Right lobe of liver (tissue), 6 donors: ENCODE results near the gene C4orf50. TPM values are rescaled to one million over a fixed set of nuclear protein-coding genes. Genes with fewer than 3 reads are reported as not detected.

Experiments
- ATAC-seq, 4 donors: fragments of 200-7000 bp; cut with Tn5 transposase; one replicate each; pipeline ENCODE4 v1.9.1; 2020; ENCODE audit warnings: mild to moderate bottlenecking in 4 of 4, moderate library complexity in 4 of 4
- DNase-seq, 3 donors: peaks; one replicate each; pipeline ENCODE4 v3.0.0-alpha.2; 2020
- H3K27ac ChIP-seq, 3 donors: fragments of 200-600 bp; one replicate each; pipeline ENCODE4 v1.8.0; 2022
- H3K27me3 ChIP-seq, 2 donors: fragments of 200-600 bp; one replicate each; pipeline ENCODE4 v1.8.0; 2022
- H3K36me3 ChIP-seq, 4 donors: fragments of 200-600 bp; sonication (generic) in 1 of 4; one replicate each; pipeline versions ENCODE4 v1.5.1 to v1.8.0; 2017 to 2022; ENCODE audit warnings: control low read depth in 1 of 4
- H3K4me1 ChIP-seq, 4 donors: fragments of 200-600 bp; sonication (generic) in 1 of 4; one replicate each; pipeline versions ENCODE4 v1.5.1 to v1.8.0; 2017 to 2022; ENCODE audit warnings: control low read depth in 1 of 4
- H3K4me3 ChIP-seq, 3 donors: fragments of 200-600 bp; one replicate each; pipeline ENCODE4 v1.8.0; 2022
- H3K9me3 ChIP-seq, 4 donors: fragments of 200-600 bp; sonication (generic) in 1 of 4; one replicate each; pipeline versions ENCODE4 v1.5.1 to v1.8.0; 2017 to 2022; ENCODE audit warnings: control low read depth in 1 of 4
- CTCF ChIP-seq, 4 donors: fragments of 200-600 bp in 3 of 4; fragments of 450-650 bp in 1 of 4; IDR thresholded peaks; one replicate each; pipeline versions ENCODE4 v1.5.1 to v1.8.0; 2016 to 2022; ENCODE audit warnings: antibody characterized with exemption in 4 of 4, mild to moderate bottlenecking in 2 of 4
- POLR2A ChIP-seq: fragments of 450-650 bp; IDR thresholded peaks from one replicate; pipeline ENCODE4 v1.6.1; 2017; ENCODE audit warnings: antibody characterized with exemption, mild to moderate bottlenecking
- WGBS: methylation state at CpG from one replicate; pipeline ENCODE4 v1.1.6; 2018; ENCODE audit warnings: low coverage, low lambda C conversion rate; ENCODE audit not compliant: insufficient coverage; ENCODE audit errors: missing lambda C conversion rate; 5-methylcytosine and 5-hydroxymethylcytosine counted together
- intact Hi-C, 2 donors: fragments of 100-400 bp; cut with DNase I; formaldehyde crosslinking; loops; one replicate each; pipeline versions ENCODE4 v1.11.2 to v1.14.1; 2022
- total RNA-seq, 6 experiments: library from RNA; depleted of rRNA in 2 of 6; stranded (reverse); fragments of >200 nt in 2 of 6; fragmentation: NEBNext Ultra II Directional in 3 of 6; extraction: Animal tissue kit (Norgen Biotek cat#: 25700) in 3 of 6; gene quantifications; one replicate each; pipeline versions ENCODE4 v1.1.0 to v1.2.4, GENCODE V29; 2016 to 2023
- donor health status: DM: no; HTN: yes; CAD: no.
- donor health status: DM: no; HTN: no; CAD: no.
- donor health status: DM: no; HTN: no; CAD: no.
- donor health status: DM: no; HTN: yes; CAD: no.
- donor health status: DM: no; HTN: yes; CAD: no.

Gene C4orf50
- total RNA-seq, 6 experiments from 2014 or later = under 0.01 to 0.06 TPM; not detected in 4

- DNase-seq (no peak), ATAC-seq (no peak)
- no peak overlapping the region for H3K4me3 ChIP-seq
- H3K4me1 ChIP-seq = no peaks in the 10 kb centered on the region
- no peaks in the 10 kb centered on the region for H3K27me3 ChIP-seq
- no peak overlapping the region for H3K27ac ChIP-seq
- H3K36me3 ChIP-seq = no peaks in the 10 kb centered on the region
- H3K9me3 ChIP-seq = no peaks in the 10 kb centered on the region
- 36% methylated on average over 15 of the region's 16 CpGs for WGBS
- intact Hi-C loops = no loop called here
- TF ChIP-seq POLR2A (no peak), CTCF (IDR thresholded peaks at IDR 0.05) (no peak)
Measured at GRCh38 chr4:5921101-5921980, 96.9 kb downstream of the C4orf50 start.

DNA sequence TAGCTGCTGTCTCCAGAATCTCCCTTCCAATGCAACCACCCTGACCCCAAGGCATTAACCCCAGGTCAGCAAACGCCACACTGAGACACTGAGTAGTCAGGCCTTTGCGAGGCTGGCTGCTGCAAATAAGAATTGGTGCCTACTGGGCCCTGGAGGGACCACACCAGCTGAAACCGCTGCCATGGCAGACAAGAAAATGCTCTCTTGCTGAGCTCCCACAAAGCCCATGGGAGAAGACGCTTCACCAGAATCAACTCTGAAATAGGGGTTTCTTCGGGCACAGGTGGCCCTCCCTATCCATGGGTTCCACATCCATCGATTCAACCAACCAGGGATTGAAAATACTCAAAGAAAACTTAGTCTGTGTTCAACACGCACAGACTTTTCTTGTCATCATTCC is 98.7 kb downstream of the C4orf50 start:
- ATAC-seq (no peak), DNase-seq (no peak)
- Histone ChIP-seq H3K9me3 (no peaks in the 10 kb centered on the region), H3K4me3 (no peak overlapping the region), H3K27ac (no peak overlapping the region), H3K4me1 (no peaks in the 10 kb centered on the region), H3K27me3 (no peaks in the 10 kb centered on the region), H3K36me3 (no peaks in the 10 kb centered on the region)
- TF ChIP-seq CTCF (IDR thresholded peaks at IDR 0.05) (no peak), POLR2A (no peak)
- intact Hi-C loops = no loop called here
- 48% methylated on average over 5 of the region's 7 CpGs for WGBS

DNA sequence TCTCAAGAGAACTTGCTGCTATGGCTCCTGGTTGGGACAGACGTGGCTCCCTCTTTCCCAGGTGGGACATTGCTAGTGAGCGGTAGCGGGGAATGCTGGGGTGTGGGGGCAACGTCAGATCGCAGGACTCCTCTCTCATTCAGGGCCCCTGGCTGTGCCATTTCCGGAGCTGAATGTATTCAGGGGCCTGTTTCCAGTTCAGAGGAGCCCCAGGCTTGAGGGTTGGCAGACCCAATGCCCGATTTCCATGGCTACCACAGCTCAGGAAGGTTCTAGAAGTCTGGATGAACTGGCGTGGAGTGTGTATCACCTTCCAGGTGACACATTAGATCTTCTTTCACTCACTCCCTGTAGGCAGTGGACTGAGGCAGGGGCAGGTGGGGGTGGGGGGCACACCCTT is 99.2 kb downstream of the C4orf50 start:
- H3K4me1 ChIP-seq = no peaks in the 10 kb centered on the region
- no peak for DNase-seq

GRCh38 chr4:5918331-5918985 is 99.8 kb downstream of the C4orf50 start:
- H3K9me3 ChIP-seq = no peaks in the 10 kb centered on the region
- TF ChIP-seq CTCF (IDR thresholded peaks at IDR 0.05) = no peak
- TF ChIP-seq POLR2A = no peak
- no peak overlapping the region for H3K4me3 ChIP-seq
- H3K27me3 ChIP-seq = no peaks in the 10 kb centered on the region
- intact Hi-C loops = no loop called here
- 24% methylated on average over 3 of the region's 8 CpGs for WGBS
- DNase-seq = no peak
- ATAC-seq = no peak
- no peaks in the 10 kb centered on the region for H3K4me1 ChIP-seq
- H3K36me3 ChIP-seq = no peaks in the 10 kb centered on the region
- H3K27ac ChIP-seq = no peak overlapping the region

More for the DNA sequence above, 99.2 kb downstream of the C4orf50 start:
- no peaks in the 10 kb centered on the region for H3K27me3 ChIP-seq
- intact Hi-C loops = no loop called here
- no peak overlapping the region for H3K4me3 ChIP-seq
- H3K36me3 ChIP-seq = no peaks in the 10 kb centered on the region
- WGBS = no CpG with 5 or more reads among the region's 8 CpGs
- H3K9me3 ChIP-seq = no peaks in the 10 kb centered on the region
- TF ChIP-seq POLR2A = no peak
- no peak for TF ChIP-seq CTCF (IDR thresholded peaks at IDR 0.05)
- H3K27ac ChIP-seq = no peak overlapping the region
- no peak for ATAC-seq
